ENCODE measurements around the gene SPATA13. TPM values are rescaled to one million over a fixed set of nuclear protein-coding genes. Genes with fewer than 3 reads are reported as not detected.

SPATA13 gene
- total RNA-seq, 2 donors from 2014 or later: 19.4 to 24.8 TPM

- no peak for TF ChIP-seq CTCF (conservative IDR thresholded peaks at IDR 0.05)
- H3K36me3 Mint-ChIP-seq (ENCODE audit: low read depth): no peaks in the 10 kb centered on the region
- H3K4me3 Mint-ChIP-seq: peak overlapping the region; percentile 42
- H3K27ac Mint-ChIP-seq: no peak overlapping the region
- Histone ChIP-seq H3K27ac (ENCODE audit: low read depth, low read length) (no peak overlapping the region), H3K27me3 (ENCODE audit: control insufficient read depth, insufficient read depth, low read length, poor library complexity, severe bottlenecking) (no peaks in the 10 kb centered on the region), H3K4me1 (ENCODE audit: control insufficient read depth, insufficient read depth, low read length) (no peaks in the 10 kb centered on the region), H3K36me3 (ENCODE audit: control insufficient read depth, insufficient read depth, low read length) (no peaks in the 10 kb centered on the region), H3K4me3 (ENCODE audit: low read length) (no peak overlapping the region), H3K9ac (ENCODE audit: extremely low read depth, low read length, poor library complexity, severe bottlenecking) (no peak overlapping the region), H3K9me3 (ENCODE audit: control insufficient read depth, low read length) (no peaks in the 10 kb centered on the region)
- no peaks in the 10 kb centered on the region for H3K9me3 Mint-ChIP-seq
- H3K27me3 Mint-ChIP-seq (ENCODE audit: insufficient read depth): peaks cover 11% of the 10 kb centered on the region
- H3K4me1 Mint-ChIP-seq: no peaks in the 10 kb centered on the region
- WGBS, 2 experiments (ENCODE audit: insufficient coverage in 1 of 2, insufficient read length in 1 of 2): 36 to 53% methylated on average over 18 to 37 of the region's 38 CpGs
- no peak for DNase-seq
Observed at GRCh38 chr13:24328145-24328544, 167.6 kb downstream of the SPATA13 start.

GRCh38 chr13:24338721-24339120 lies 178.2 kb downstream of the SPATA13 start:
- H3K27me3 ChIP-seq (ENCODE audit: control insufficient read depth, insufficient read depth, low read length, poor library complexity, severe bottlenecking): no peaks in the 10 kb centered on the region
- no peak for DNase-seq
- H3K36me3 ChIP-seq (ENCODE audit: control insufficient read depth, insufficient read depth, low read length): no peaks in the 10 kb centered on the region
- WGBS, 2 experiments (ENCODE audit: insufficient coverage in 1 of 2, insufficient read length in 1 of 2): 97 to 98% methylated on average over 9 to 36 of the region's 36 CpGs
- peaks cover 5% of the 10 kb centered on the region for H3K9me3 Mint-ChIP-seq
- H3K4me3 Mint-ChIP-seq: no peak overlapping the region
- H3K27ac Mint-ChIP-seq: no peak overlapping the region
- H3K4me1 ChIP-seq (ENCODE audit: control insufficient read depth, insufficient read depth, low read length): no peaks in the 10 kb centered on the region
- H3K9ac ChIP-seq (ENCODE audit: extremely low read depth, low read length, poor library complexity, severe bottlenecking): no peak overlapping the region
- H3K4me1 Mint-ChIP-seq: no peaks in the 10 kb centered on the region
- H3K9me3 ChIP-seq (ENCODE audit: control insufficient read depth, low read length): no peaks in the 10 kb centered on the region
- no peak overlapping the region for H3K27ac ChIP-seq (ENCODE audit: low read depth, low read length)
- TF ChIP-seq CTCF (conservative IDR thresholded peaks at IDR 0.05): no peak
- peaks cover 1% of the 10 kb centered on the region for H3K27me3 Mint-ChIP-seq (ENCODE audit: insufficient read depth)
- H3K4me3 ChIP-seq (ENCODE audit: low read length): no peak overlapping the region
- no peaks in the 10 kb centered on the region for H3K36me3 Mint-ChIP-seq (ENCODE audit: low read depth)

GRCh38 chr13:24339937-24340607 lies 179.6 kb downstream of the SPATA13 start:
- H3K4me3 ChIP-seq (ENCODE audit: low read length): no peak overlapping the region
- DNase-seq: no peak
- Mint-ChIP-seq H3K9me3 (peaks cover 5% of the 10 kb centered on the region), H3K36me3 (ENCODE audit: low read depth) (no peaks in the 10 kb centered on the region), H3K4me3 (no peak overlapping the region), H3K27me3 (ENCODE audit: insufficient read depth) (no peaks in the 10 kb centered on the region), H3K4me1 (no peaks in the 10 kb centered on the region), H3K27ac (no peak overlapping the region)
- WGBS, 2 experiments (ENCODE audit: insufficient coverage in 1 of 2, insufficient read length in 1 of 2): 92 to 98% methylated on average over 7 to 22 of the region's 35 CpGs
- no peak overlapping the region for H3K9ac ChIP-seq (ENCODE audit: extremely low read depth, low read length, poor library complexity, severe bottlenecking)
- H3K27ac ChIP-seq (ENCODE audit: low read depth, low read length): no peak overlapping the region
- H3K27me3 ChIP-seq (ENCODE audit: control insufficient read depth, insufficient read depth, low read length, poor library complexity, severe bottlenecking): no peaks in the 10 kb centered on the region
- no peaks in the 10 kb centered on the region for H3K9me3 ChIP-seq (ENCODE audit: control insufficient read depth, low read length)
- H3K4me1 ChIP-seq (ENCODE audit: control insufficient read depth, insufficient read depth, low read length): no peaks in the 10 kb centered on the region
- TF ChIP-seq CTCF (conservative IDR thresholded peaks at IDR 0.05): no peak
- no peaks in the 10 kb centered on the region for H3K36me3 ChIP-seq (ENCODE audit: control insufficient read depth, insufficient read depth, low read length)

Measured in endodermal cell (in vitro differentiated cells).